ENCODE data around the gene LEF1. TPM values are rescaled to one million over a fixed set of nuclear protein-coding genes. Genes with fewer than 3 reads are reported as not detected.

LEF1 gene
- total and polyA plus RNA-seq, 9 of the 15 experiments (the other 6 are each of a cell fraction or from before 2014, with no cell fraction given): 15.1 to 81.1 (median 29.7) TPM

- no TSS peak for BruUV-seq (replicated peaks)
- H3K9ac ChIP-seq (ENCODE audit: insufficient read depth in 1 of 2, low read depth in 2 of 2, low read length in 2 of 2): no peak overlapping the region
- no peaks in the 10 kb centered on the region for H3K79me2 ChIP-seq (ENCODE audit: control insufficient read depth, insufficient read depth, low read length)
- H2AFZ ChIP-seq (ENCODE audit: low read depth, low read length): no peak overlapping the region
- H4K20me1 ChIP-seq (replicated peaks; ENCODE audit: control insufficient read depth, insufficient read depth, low read length): no peaks in the 10 kb centered on the region
- FAIRE-seq (peak; percentile 71), DNase-seq (ENCODE audit: extremely low read depth in 1 of 4, low spot score in 3 of 4) (peak in 2 of 4 experiments; percentile 35 to 39), ATAC-seq (peak; percentile 60)
- H3K36me3 ChIP-seq (ENCODE audit: control insufficient read depth, insufficient read depth, low read length): peaks cover 6% of the 10 kb centered on the region; the same call in 2 of the 3 replicates
- TF ChIP-seq RAD21 (CRISPR knock-in tag; conservative IDR thresholded peaks at IDR 0.05 in 1 of 2, IDR thresholded peaks at IDR 0.05 in 1 of 2) (peak; percentile 53 to 62), ZNF445 (CRISPR knock-in tag; IDR thresholded peaks at IDR 0.05; ENCODE audit: low read depth) (no peak), CTCF (IDR thresholded peaks at IDR 0.05 in 2 of 3, conservative IDR thresholded peaks at IDR 0.05 in 1 of 3; ENCODE audit: insufficient read depth in 2 of 3, low read depth in 1 of 3, low read length in 3 of 3) (peak; percentile 9 to 54 (median 46); a peak in 5 of 6 replicates), HDAC6 (IDR thresholded peaks at IDR 0.05; ENCODE audit: low read depth, low read length) (no peak), ARID3A (IDR thresholded peaks at IDR 0.05; ENCODE audit: borderline replicate concordance, low read depth, low read length) (peak; percentile 85), REST (IDR thresholded peaks at IDR 0.05; ENCODE audit: borderline replicate concordance) (peak; percentile 69), REST (CRISPR knock-in tag; IDR thresholded peaks at IDR 0.05; ENCODE audit: low read depth) (no peak)
- H3K4me3 ChIP-seq: no peak overlapping the region
- H3K4me2 ChIP-seq (ENCODE audit: insufficient read depth, low read length): no peak overlapping the region
- in situ Hi-C loops (cut with MboI) (no loop called here), intact Hi-C loops (cut with micrococcal nuclease) (loop anchor here (2.0 kb wide), 1 partner anchor 29 kb away; no protein-coding TSS in a partner anchor)
- H3K9me3 ChIP-seq (replicated peaks; ENCODE audit: control insufficient read depth, insufficient read depth, low read depth, low read length): no peaks in the 10 kb centered on the region
- no peaks in the 10 kb centered on the region for H3K27me3 ChIP-seq (ENCODE audit: control insufficient read depth in 2 of 2, insufficient read depth in 2 of 2, low read length in 2 of 2)
- H3K9me1 ChIP-seq (ENCODE audit: control insufficient read depth, insufficient read depth, low read length): no peaks in the 10 kb centered on the region
- WGBS (ENCODE audit: insufficient coverage, low coverage, missing lambda C conversion rate): 67% methylated on average over 5 of the region's 5 CpGs
- H3K27ac ChIP-seq (ENCODE audit: extremely low read depth, low read depth, low read length): no peak overlapping the region
- POLR2A ChIA-PET: no interaction called here
- CTCF ChIA-PET (ENCODE audit: low intra/inter-chr PET ratio): interaction anchor here (0.6 to 0.9 kb wide), 5 partner anchors 45 to 1346 kb away, joined by 3 to 8 read pairs (median 3); no protein-coding TSS in a partner anchor
- H3K4me1 ChIP-seq (replicated peaks in 1 of 2; ENCODE audit: control insufficient read depth in 2 of 2, insufficient read depth in 2 of 2, low read length in 2 of 2): no peaks in the 10 kb centered on the region
Observed at GRCh38 chr4:108060164-108060563, 108.6 kb downstream of the LEF1 start.

Data from K562 (cell line).